Panc1 (cell line): ENCODE measurements around the gene LCE4A. TPM values are rescaled to one million over a fixed set of nuclear protein-coding genes. Genes with fewer than 3 reads are reported as not detected.

ENCODE experiments used
- ATAC-seq: fragments of 200-7000 bp; cut with Tn5 transposase; 2 replicates; pipeline ENCODE4 v1.9.1; 2020; ENCODE audit warnings: mild to moderate bottlenecking, moderate library complexity
- BruUV-seq: library from RNA; stranded (reverse); fragments of 400-500 nt; replicated peaks from 2 replicates; lab custom pipeline; 2021; lab: Mats Ljungman, UMichigan
- CTCF ChIA-PET: fragments of 300-600 bp; sonication (Branson Sonifier 250); formaldehyde crosslinking; loops from one replicate; lab custom pipeline; 2022; ENCODE audit warnings: antibody characterized with exemption; lab: Charles Lee
- POLR2A ChIA-PET: fragments of 300-600 bp; sonication (Branson Sonifier 250); formaldehyde crosslinking; loops from one replicate; lab custom pipeline; 2022; ENCODE audit warnings: antibody characterized with exemption; lab: Charles Lee
- DNase-seq: peaks from one replicate; pipeline ENCODE4 v3.0.0-alpha.2; 2010; ENCODE audit warnings: low read depth, low spot score
- H3K27ac ChIP-seq: 2 replicates; pipeline ENCODE4 v1.5.1; 2011; ENCODE audit warnings: mild to moderate bottlenecking, low read length, inconsistent platforms
- H3K27me3 ChIP-seq: fragments of 200-500 bp; sonication (Bioruptor generic); 2 replicates; pipeline ENCODE4 v1.6.0; 2014; ENCODE audit warnings: low read length, inconsistent platforms; ENCODE audit not compliant: control insufficient read depth, insufficient read depth
- H3K36me3 ChIP-seq: fragments of 200-500 bp; sonication (Bioruptor generic); 2 replicates; pipeline ENCODE4 v1.5.1; 2014; ENCODE audit warnings: inconsistent platforms, mild to moderate bottlenecking, low read length, moderate library complexity; ENCODE audit not compliant: control insufficient read depth, insufficient read depth
- H3K4me1 ChIP-seq: 2 replicates; pipeline ENCODE4 v1.5.1; 2011; ENCODE audit warnings: inconsistent platforms, mild to moderate bottlenecking, low read length, moderate library complexity; ENCODE audit not compliant: control insufficient read depth, insufficient read depth
- H3K4me3 ChIP-seq, 2 experiments: 2 replicates each; pipeline ENCODE4 v1.5.1; 2011 to 2012; ENCODE audit warnings: low read depth in 2 of 2, low read length in 2 of 2, mild to moderate bottlenecking in 2 of 2, inconsistent platforms in 1 of 2, moderate library complexity in 1 of 2
- H3K9me3 ChIP-seq: fragments of 200-500 bp; sonication (Bioruptor generic); 2 replicates; pipeline ENCODE4 v1.5.1; 2014; ENCODE audit warnings: low read depth, mild to moderate bottlenecking, inconsistent platforms, low read length, moderate library complexity; ENCODE audit not compliant: control insufficient read depth, insufficient read depth
- CTCF ChIP-seq: fragments of 450-650 bp; IDR thresholded peaks from 2 replicates; pipeline ENCODE4 v1.5.1; 2017; ENCODE audit warnings: mild to moderate bottlenecking
- POLR2AphosphoS5 ChIP-seq: IDR thresholded peaks from 2 replicates; pipeline ENCODE4 v1.6.1; 2012; ENCODE audit warnings: mild to moderate bottlenecking, low read depth, low read length, moderate library complexity
- REST ChIP-seq, 2 experiments: IDR thresholded peaks; 2 replicates each; pipeline ENCODE4 v1.6.1; 2011 to 2012; ENCODE audit warnings: low read depth in 2 of 2, control low read depth in 1 of 2, low read length in 1 of 2, mild to moderate bottlenecking in 1 of 2, moderate library complexity in 1 of 2; ENCODE audit not compliant: insufficient read depth in 1 of 2
- SIN3A ChIP-seq: IDR thresholded peaks from 2 replicates; pipeline ENCODE4 v1.6.1; 2012; ENCODE audit warnings: low read depth, mild to moderate bottlenecking, low read length, moderate library complexity, borderline replicate concordance; ENCODE audit not compliant: insufficient read depth
- TCF7L2 ChIP-seq: IDR thresholded peaks from 2 replicates; pipeline ENCODE4 v1.6.1; 2011; ENCODE audit warnings: mild to moderate bottlenecking, low read depth, low read length, inconsistent platforms
- in situ Hi-C: cut with HindIII; loops from 2 replicates; pipeline ENCODE4 v1.10.0; 2016; ENCODE audit warnings: low sequenced_read_pairs, low pct_unique_long_range_greater_than_20kb
- intact Hi-C: fragments of 100-400 bp; cut with micrococcal nuclease; formaldehyde crosslinking; loops from one replicate; pipeline ENCODE4 v1.10.0; 2022; ENCODE audit not compliant: unreplicated experiment
- total RNA-seq: library from RNA; stranded (reverse); gene quantifications from one replicate; pipeline ENCODE4 v1.2.1, GENCODE V29; 2021; ENCODE audit not compliant: unreplicated experiment

LCE4A gene
- total RNA-seq, 1 experiment from 2014 or later = not detected

GRCh38 chr1:152697701-152698600, 10.0 kb upstream of the LCE4A start, which contains the start of gene LCE2A:
Gene LCE2A, plus strand, starts transcription at chr1:152698345. Its CDS starts 557 bp downstream, at chr1:152698902.
- ATAC-seq (no peak), DNase-seq (no peak)
- peaks cover 2% of the 10 kb centered on the region; the same call in 1 of the 2 replicates for H3K27me3 ChIP-seq
- in situ Hi-C loops = no loop called here
- ChIA-PET CTCF (no interaction called here), POLR2A (no interaction called here)
- H3K36me3 ChIP-seq = no peaks in the 10 kb centered on the region
- H3K4me1 ChIP-seq = no peaks in the 10 kb centered on the region
- BruUV-seq = no TSS peak
- intact Hi-C loops = no loop called here
- H3K9me3 ChIP-seq = no peaks in the 10 kb centered on the region
- TF ChIP-seq TCF7L2 = no peak
- TF ChIP-seq SIN3A = no peak
- no peak for TF ChIP-seq CTCF
- no peak for TF ChIP-seq REST (IDR thresholded peaks at IDR 0.05; ENCODE audit: insufficient read depth in 1 of 2, low read depth in 2 of 2, low read length in 1 of 2)
- no peak for TF ChIP-seq POLR2AphosphoS5
- no peak within 1 kb of the TSS for H3K27ac ChIP-seq
- no peak within 1 kb of the TSS for H3K4me3 ChIP-seq

GRCh38 chr1:152699746-152700145, 8.2 kb upstream of the LCE4A start:
- CTCF ChIA-PET = no interaction called here
- H3K4me1 ChIP-seq = no peaks in the 10 kb centered on the region
- TF ChIP-seq REST (IDR thresholded peaks at IDR 0.05; ENCODE audit: insufficient read depth in 1 of 2, low read depth in 2 of 2, low read length in 1 of 2) = no peak
- TF ChIP-seq SIN3A = no peak
- TF ChIP-seq CTCF = no peak
- no peak for TF ChIP-seq TCF7L2
- POLR2A ChIA-PET = no interaction called here
- H3K36me3 ChIP-seq = no peaks in the 10 kb centered on the region
- DNase-seq (no peak), ATAC-seq (no peak)
- H3K4me3 ChIP-seq = no peak overlapping the region
- BruUV-seq = no TSS peak
- no peaks in the 10 kb centered on the region for H3K9me3 ChIP-seq
- peaks cover 2% of the 10 kb centered on the region; the same call in 1 of the 2 replicates for H3K27me3 ChIP-seq
- intact Hi-C loops = no loop called here
- H3K27ac ChIP-seq = no peak overlapping the region
- in situ Hi-C loops = no loop called here
